Medulla oblongata (tissue), 1 donor: ENCODE measurements around the gene ISL2.

ENCODE experiments used
- DNase-seq: peaks from one replicate; pipeline ENCODE4 v3.0.0-alpha.2; 2015; ENCODE audit errors: extremely low spot score

ISL2 gene

DNA sequence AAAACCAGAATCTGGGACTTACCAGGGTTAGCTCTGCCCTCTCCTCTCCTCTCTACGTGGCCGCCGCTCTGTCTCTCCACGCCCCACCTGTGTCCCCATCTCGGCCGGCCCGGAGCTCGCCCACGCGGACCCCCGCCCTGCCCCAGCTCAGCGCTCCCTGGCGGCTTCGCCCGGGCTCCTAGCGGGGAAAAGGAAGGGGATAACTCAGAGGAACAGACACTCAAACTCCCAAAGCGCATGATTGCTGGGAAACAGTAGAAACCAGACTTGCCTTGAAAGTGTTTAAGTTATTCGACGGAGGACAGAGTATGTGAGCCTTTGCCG is 5.4 kb downstream of the ISL2 start:
- no peak for DNase-seq

DNA sequence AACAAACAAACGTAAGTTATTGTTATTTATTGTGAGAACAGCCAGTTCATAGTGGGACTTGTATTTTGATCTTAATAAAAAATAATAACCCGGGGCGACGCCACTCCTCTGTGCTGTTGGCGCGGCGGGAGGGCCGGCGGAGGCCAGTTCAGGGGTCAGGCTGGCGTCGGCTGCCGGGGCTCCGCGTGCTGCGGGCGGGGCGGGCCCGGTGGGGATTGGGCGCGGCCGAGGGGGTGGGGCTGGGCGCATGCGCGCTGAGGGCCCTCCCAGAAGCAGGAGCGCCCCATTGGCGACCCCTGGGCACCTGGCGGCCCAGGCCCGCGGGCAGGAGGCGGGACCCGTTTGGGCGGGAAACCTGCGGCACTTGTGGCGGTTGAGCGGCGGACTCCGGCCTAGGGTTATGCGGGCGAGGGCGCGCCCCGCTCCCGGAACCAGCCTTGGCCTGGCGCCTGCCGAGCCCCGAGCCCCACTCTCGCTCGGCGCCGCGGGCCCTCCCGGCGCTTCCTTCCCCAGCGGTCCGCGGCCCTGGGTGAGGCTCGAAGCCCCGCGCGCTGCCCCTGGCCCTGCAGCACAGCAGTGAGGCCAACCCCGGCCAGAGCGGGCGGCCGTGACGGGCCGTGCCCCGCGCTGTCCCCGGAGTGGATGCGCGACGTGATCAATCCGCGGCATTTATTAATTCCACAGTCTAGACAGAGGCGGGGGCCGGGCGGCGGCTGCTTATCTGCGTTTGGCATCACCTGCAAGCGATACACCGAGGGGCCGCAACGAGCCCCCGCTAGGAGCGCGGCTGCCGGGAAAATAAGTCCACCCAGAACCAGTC is 6.0 kb downstream of the ISL2 start:
- no peak for DNase-seq

DNA sequence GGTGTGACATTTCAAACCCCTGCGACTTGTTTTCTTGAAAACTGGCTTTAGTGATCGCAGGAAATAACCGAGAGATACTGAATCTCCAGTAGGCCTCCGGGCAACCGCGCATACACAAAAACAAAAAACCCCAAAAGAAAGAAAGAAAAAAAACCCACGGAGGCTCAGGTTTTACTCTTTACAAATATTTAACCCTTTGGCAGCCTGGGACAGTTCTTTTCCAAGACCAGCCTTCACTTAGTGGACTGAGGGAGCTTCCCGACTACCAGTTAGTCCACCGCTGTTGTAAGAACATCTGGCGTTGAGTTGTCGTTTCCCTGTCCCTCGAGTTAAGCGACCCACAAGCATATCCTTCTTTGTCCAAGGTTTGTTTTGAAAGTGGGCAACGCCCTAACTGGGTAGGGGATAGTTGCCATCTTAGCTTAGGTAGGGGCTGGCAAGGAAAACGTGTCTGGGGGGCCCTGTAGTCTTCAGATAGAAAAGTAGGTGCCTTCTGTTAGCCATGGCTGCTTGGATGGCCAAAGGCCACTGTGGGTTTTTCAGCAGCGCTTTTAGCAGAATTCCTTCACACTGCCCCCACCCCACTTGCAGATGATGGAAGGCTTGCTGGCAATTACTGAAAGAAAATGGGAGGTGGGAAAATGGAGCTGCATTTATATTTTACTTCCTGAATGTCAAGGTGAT is 6.9 kb downstream of the ISL2 start:
- no peak for DNase-seq

DNA sequence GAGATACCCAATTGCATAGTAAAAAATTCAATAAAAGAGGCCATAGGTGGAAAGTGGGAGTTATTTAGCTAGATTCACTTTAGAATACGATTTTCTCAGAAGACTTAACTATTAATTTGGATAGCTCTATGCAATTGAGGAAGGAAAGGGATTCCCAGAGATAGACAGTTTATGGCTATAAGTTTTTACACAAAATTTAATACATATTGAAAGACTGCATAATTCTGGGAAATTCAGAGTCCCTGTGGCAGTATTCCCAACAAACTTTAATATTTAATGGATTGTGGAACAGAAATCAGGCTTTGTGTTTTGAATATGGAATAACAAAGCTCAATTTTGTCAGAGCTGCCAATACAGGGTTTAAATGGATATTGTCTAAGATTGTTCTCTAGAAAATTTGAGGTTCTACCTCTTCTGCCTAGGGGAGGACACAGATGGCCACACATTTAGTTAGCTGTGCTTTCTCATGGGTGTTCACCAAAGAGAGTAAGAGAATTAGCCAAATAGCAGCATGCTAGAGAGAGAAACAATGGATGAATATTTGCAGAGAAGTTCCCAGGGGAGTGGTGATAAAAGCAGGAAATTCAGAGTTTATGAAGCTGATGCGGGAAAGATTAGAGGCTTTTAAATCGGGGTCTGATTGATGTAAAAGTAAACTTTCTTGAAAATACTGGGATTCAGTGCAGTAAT is 8.5 kb downstream of the ISL2 start:
- DNase-seq, result no peak

DNA sequence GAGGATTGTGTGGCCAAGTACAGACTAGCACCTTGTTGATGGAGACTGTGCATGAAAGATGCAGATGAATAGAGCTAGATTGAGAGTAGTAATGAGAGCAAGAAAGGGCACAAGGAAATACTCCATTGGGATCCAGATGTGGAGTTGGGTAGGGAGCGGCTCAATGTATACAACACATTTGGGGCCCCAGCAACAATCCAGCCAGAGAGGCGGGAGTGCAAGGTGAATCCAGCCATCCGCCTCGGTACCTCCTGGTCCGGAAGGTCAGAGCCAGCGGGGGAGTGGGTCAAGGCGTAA is 9.0 kb downstream of the ISL2 start:
- DNase-seq, result no peak

DNA sequence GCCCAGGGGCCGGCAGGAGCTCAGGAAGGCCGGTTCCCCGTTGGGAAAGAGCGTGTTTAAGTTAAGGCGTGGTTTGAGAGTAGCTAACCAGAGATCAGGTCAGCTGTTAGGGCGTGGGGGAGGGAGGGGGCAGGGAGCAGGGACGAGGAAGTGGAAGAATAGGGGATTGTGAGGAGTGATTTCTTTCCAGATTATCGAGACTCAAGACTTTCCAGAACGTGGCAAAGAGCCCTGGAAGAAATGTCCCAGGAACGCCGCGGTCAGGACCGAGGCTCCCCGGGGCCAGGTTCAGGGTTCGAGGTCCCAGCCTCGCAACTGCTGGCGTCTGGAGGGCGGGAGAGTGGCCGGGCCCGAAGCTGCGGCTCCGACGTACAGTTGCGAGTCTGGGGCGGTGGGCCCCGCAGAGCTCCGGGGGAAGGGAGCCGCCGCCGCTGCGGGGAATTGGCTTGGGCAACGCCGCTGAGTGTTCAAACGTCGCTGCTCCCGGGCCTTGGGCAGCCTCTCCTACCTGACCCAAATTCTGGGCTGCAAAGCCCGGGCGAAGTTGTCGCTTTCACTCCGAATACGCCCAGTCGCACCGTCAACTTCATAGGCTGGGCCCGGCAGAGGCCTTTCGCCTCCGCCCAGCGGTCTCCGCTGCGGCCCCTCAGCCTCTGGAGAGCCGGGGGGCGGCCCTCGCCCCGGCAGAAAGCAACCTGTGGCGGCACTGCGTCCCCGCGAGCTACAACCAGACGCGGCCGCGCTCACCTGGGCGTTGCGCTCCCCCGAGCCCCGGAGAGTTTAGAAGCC is 9.5 kb downstream of the ISL2 start:
- no peak for DNase-seq

DNA sequence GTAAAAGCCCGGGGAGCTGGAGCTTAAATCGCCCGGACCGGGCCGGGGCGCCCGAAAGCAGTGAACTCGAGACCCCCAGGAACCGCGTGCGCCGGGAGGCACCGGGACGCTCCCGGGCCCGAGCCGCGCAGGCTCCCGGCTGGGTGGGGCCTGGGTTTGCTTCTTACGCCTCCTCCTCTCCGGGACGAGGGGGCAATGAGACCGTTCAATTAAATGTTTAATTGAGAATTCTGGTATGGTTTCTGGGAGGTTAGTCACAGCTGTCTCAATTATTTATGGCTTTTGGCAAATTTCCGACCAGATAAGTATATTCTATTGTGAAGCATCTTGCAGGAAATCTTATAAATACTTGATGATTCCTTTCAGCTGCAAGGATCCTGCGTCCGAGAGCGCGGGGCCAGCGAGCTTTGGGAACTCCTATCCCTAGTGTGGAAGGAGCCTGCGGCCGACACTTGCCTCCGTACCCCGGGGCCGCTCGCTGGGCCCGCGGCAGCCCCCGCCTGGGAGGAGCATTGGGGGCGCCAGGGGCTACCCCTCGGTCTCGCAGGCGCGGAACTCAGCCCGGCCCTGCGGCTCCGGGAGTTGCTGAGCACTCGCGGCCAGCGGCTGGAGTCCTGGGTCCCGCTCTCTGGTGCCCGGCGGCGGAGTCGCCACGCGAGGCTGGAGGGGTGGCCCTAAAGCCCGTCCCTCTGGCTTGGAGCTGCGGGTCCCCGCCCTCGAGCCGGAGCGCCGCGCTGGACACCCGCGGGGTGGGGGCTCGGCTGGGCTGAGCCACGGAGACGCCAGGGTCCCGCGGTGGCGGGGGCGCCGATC is 10.3 kb downstream of the ISL2 start:
- no peak for DNase-seq

DNA sequence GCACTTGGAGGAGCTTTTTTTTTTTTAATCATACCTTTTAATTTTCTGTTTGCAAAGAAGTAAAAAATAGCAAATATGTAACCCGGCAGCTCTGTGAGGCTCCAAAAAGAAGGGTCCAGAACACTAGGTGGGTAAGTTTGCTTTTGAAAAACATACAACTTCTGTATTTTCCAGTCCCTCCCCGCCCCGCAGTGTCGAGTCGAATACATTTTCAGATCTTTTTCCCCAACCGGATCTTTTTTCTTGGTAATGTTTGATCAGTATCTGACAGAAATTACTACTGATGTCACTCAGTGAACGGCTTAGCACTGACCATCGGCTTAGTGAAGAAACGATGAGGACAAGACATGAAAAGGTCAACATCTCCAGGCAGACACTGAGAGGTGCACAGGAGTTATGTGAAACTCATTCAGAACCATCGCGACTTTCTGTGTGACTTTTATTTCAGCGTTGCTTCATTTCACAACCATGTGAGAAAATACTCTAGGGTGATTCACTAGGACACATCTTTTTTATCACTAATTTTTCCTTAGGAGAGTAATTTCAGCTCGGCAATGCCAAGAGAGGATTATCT is 11.0 kb downstream of the ISL2 start:
- no peak for DNase-seq

DNA sequence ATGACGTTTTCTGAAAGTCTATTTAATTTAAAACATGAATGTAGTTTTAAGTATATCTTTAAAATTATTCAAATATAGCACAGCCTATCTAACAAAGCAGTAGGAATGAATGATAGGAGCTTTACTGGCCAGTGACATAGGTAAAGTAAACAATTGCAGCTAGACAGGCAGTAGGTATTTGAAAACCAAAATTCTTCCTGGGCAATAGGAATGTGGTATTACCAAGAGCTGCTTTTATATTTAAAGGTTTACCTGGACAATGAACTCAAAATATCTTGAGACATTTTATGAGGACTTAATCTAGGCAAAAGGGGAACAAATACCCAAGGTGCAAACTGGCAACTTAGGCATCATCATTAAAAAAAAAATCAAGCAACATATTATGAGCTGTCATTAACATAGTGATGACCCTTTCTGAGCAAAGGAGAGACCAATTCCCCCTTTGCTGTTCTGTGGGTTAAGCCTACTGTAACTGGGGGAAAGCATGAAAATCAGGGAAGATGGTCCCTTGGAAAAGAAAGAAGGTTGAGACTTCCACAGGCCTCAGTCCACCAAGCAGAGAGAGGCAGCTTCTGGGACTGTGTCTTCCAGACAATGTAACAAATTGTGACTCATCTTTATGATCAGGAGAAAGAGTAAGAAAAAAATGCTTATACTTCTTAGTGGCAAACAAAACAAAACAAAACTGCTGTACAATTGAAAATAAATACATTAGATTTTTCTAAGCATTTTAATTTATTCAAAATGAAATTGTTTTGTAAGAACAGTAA is 12.9 kb downstream of the ISL2 start:
- DNase-seq, result no peak

DNA sequence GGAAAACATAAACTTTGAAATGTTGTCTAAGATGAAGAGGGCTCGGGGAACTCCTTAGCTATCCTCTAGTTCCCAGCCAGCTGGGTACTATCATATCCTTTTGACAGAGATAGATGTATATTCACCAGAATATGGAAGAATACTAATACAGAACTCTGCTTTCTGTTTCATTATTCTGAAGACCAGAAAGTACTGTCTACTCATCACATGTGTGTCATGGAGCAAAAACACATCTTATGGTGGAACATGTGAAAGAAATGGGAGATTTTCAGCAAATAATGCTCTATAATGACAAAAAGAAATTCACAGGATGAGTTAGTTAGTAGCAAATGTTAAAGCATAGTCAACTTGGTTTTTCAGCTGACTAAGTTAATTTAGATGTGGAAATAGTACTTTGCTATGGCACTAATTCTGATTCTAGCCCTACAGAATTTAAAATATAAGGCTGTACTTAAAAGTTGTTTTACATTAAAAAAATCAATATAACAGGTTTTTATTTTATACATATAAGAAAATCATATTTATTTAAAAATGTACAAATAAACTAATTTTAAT is 16.5 kb downstream of the ISL2 start:
- DNase-seq, result no peak

DNA sequence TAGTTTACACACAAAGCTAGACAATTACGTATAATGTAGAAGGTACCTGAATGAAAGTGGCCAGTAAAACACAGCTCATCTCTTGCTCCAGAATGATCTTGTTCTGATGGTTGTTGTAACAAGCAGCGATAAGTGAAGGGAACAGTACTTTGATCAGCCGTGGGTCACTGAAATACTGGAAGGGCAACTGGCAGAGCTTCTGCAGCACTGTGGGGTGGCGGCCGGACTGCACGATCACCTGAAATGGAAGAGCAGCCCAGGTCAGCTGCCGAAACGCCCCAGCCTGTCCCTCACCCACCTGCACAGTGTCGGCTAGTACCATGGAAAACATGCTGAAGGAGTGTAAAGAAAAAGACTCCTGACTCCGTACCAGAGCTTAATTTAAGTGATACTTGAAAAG is 17.3 kb downstream of the ISL2 start:
- no peak for DNase-seq

DNA sequence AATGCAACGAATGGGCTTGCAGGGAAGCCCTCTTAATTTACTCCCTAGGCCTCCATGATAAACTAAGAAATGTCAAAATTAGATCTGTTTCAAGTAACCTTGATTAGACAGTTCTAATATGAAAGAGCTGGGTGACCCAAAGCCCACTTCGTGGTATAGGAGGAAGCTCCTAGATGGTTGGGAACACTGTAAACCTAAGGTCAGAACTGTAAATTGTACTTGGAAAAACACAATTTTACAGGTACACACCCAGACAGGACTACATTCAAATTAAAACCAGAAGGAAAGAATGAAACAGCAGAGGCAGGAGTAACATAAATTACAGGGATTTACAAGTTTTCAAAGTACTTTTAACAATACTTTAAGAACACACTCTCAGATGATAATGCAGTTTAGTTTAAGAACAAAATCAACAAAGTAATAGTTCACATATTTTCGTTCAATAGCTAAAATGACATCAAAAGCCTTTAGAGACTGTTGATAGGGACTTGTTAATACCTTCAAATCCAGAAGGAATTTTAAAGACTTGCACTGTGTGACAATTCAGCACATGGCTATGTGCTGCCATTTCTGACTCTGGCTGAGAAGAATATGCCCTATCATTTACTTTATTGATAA is 18.4 kb downstream of the ISL2 start:
- no peak for DNase-seq

DNA sequence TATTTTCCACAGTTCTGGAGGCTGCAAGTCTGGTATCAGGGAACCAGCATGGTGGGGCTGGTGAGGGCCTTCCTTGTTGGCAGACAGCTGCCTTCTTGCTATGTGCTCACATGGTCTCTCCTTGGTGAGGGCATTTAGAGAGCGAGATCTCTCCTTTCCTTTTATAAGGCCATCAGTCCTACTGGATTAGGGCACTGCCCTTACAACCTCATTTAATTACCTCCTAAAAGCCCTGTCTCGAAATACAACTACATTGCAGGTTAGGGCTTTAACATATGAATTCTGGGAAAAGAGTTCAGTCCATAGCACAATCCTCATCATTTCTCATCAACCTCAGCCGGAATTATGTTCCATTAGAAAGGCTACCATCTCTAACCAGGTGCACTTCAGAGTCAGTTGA is 21.9 kb downstream of the ISL2 start:
- no peak for DNase-seq

DNA sequence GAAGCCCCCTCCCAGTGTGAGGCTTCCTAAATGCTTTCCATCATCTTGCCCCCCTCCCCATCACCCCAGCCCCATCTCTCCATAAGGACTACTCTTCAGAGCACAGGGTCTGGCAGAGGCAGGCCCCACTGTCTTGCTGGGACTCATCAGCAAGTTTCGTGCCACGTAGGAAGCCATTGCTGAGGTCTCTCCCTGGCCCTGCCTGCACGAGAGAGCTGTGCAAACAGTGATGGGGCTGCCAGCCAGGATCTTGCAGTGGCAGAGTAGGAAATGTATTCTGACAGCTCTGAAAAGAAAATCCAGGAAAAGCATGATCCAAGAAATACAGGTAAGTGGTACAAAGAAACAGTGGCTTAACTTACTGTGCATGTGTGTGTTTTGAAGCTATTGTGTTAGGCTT is 22.6 kb downstream of the ISL2 start:
- DNase-seq, result no peak

DNA sequence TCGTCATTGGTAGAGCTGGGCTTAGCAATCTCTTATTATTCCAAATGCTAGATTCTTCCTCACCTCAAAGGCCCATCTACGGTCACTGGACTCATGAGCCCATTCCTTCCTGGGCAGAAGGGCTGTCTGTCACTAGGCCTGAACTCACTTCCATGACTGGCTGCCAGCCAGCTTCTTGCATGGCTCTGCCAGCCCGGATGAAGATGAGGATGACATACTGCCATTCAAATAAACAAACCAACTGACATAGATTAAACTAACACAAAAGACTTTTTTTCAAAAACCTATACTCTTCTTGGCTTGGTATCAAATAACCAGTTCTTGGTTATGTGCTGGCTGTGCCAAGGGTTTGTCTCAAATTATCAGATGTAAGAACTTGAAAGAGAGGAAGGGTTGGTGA is 23.8 kb downstream of the ISL2 start:
- DNase-seq, result no peak

DNA sequence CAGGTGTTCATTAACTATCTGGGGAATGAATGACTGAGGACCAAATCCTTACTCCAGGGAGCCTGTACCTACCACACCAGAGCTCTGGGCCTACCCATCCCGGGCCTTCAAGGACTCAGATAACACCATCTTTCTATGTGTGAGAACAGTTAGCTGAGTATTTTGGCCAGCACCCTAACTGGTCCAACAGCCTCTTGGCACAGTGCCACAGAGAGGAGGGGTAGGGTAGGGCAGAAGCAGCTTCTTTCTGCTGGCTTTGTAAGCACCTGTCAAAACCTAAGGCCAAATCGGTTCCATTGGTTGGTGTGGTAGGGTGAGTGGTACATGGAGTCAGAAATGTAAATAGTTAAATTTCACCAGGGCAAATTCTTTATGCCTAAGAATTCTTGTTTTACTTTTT is 26.7 kb downstream of the ISL2 start:
- no peak for DNase-seq

DNA sequence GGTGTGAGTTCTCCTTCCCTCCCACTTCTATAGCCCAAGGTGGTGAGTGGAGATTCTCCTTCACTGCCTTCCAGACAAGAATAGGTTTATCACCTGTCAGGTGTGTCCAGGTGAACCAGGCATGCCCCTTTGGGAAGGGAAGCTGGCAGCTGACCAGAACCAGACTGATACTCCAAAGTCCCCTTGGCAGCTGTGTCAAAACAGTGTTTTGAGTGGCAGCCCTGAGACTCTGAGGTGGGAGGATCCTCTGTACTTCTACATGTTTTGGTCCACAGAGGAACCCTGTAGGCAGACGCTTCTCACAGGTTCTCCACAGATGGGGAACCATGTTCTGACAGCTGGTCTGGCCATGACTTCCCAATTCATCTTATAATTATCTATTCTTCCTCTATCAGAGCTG is 30.1 kb downstream of the ISL2 start:
- no peak for DNase-seq

DNA sequence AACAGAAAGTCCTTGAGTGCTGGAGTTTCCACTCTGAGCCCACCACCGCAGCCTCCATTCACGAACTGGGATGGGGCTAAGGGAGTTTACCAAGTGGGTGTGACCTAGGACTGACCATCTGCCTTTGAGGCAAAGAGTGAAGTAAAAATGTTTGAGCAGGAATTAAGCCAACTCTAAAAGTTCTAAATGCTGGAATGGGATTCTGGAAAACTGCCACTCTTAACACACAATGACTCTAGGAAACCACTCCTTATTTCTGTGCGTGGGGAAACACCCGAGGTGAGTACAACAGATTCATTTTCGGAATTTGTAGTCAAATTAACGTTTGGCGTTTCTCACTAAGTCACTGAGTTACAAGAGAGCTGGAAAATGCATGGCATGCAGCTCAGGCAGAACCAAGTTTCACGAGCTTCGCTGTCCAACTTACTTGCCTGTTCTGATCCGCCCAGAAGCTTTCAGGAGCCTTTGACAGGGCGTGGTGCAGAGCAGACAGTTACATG is 31.6 kb downstream of the ISL2 start:
- no peak for DNase-seq

DNA sequence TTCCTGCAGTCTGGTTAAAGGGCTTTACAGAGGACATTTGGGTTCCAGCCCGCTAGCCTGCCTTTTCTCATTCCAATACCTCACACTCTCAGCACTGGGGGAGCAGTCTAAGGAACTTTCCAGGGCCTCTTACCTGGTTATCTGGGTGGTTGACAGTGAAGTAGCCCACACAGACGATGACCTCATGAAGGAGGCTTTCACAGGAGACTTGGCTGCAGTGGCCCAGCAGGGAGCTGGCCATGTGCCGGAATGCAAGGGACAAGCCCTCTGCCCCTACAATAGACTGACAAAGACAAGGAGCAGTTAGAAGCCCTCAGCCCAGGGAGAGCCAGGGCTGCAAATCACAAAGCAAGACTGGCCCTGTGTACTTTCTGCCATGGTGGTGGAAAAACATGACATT is 39.5 kb downstream of the ISL2 start:
- DNase-seq, result no peak

DNA sequence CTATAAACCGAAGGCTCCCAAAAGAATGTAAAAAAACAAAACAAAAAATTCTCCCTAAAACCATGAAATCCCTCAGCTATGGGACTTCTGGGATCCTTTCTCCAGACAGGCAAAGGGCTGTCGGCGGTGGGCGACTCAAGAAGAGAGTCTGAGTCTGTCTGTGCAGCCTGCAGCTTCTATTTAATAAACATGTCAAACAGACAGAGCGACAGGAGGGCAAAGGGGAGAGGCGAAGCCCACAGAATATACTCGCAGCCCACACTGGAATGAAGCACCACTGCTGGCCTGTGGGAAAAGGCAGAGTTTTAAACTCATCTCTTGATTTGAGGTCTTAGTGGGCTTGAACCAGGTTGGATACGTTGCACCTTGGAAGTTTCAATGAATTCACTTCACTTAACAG is 40.2 kb downstream of the ISL2 start:
- DNase-seq, result no peak
